ENCODE data around the gene LY9. TPM values are rescaled to one million over a fixed set of nuclear protein-coding genes. Genes with fewer than 3 reads are reported as not detected.

The LY9 gene
- total and polyA plus RNA-seq, 2 of the 13 experiments (the other 11 are each of a cell fraction or from before 2014, with no cell fraction given), result not detected

DNA sequence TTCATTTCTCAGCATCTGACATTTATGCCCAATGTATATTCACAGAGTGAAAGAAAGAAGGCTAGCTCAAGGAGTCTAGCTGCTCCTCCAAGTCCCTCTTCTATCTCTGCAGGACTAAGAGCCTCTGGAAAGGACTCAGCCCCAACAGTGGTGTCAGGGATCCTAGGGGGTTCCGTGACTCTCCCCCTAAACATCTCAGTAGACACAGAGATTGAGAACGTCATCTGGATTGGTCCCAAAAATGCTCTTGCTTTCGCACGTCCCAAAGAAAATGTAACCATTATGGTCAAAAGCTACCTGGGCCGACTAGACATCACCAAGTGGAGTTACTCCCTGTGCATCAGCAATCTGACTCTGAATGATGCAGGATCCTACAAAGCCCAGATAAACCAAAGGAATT, 3.7 kb downstream of the LY9 start:
- in situ Hi-C loops (cut with HindIII; ENCODE audit: extremely low pct_ligation_motif_present, low pct_unique_long_range_greater_than_20kb) (no loop called here), intact Hi-C loops (cut with micrococcal nuclease; ENCODE audit: unreplicated experiment) (no loop called here)
- TF ChIP-seq, protein P1, sequence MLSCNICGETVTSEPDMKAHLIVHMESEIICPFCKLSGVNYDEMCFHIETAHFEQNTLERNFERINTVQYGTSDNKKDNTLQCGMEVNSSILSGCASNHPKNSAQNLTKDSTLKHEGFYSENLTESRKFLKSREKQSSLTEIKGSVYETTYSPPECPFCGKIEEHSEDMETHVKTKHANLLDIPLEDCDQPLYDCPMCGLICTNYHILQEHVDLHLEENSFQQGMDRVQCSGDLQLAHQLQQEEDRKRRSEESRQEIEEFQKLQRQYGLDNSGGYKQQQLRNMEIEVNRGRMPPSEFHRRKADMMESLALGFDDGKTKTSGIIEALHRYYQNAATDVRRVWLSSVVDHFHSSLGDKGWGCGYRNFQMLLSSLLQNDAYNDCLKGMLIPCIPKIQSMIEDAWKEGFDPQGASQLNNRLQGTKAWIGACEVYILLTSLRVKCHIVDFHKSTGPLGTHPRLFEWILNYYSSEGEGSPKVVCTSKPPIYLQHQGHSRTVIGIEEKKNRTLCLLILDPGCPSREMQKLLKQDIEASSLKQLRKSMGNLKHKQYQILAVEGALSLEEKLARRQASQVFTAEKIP (CRISPR knock-in tag; IDR thresholded peaks at IDR 0.05; ENCODE audit: borderline replicate concordance), result no peak
- no peak for TF ChIP-seq ZSCAN25 (CRISPR knock-in tag; IDR thresholded peaks at IDR 0.05)
- TF ChIP-seq, protein P2, sequence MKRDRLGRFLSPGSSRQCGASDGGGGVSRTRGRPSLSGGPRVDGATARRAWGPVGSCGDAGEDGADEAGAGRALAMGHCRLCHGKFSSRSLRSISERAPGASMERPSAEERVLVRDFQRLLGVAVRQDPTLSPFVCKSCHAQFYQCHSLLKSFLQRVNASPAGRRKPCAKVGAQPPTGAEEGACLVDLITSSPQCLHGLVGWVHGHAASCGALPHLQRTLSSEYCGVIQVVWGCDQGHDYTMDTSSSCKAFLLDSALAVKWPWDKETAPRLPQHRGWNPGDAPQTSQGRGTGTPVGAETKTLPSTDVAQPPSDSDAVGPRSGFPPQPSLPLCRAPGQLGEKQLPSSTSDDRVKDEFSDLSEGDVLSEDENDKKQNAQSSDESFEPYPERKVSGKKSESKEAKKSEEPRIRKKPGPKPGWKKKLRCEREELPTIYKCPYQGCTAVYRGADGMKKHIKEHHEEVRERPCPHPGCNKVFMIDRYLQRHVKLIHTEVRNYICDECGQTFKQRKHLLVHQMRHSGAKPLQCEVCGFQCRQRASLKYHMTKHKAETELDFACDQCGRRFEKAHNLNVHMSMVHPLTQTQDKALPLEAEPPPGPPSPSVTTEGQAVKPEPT (CRISPR knock-in tag; IDR thresholded peaks at IDR 0.05; ENCODE audit: low read depth), result no peak
- no peak for TF ChIP-seq REXO4 (CRISPR knock-in tag; IDR thresholded peaks at IDR 0.05; ENCODE audit: borderline replicate concordance)
- no peak for TF ChIP-seq TAF1 (CRISPR knock-in tag; IDR thresholded peaks at IDR 0.05)
- no peak for TF ChIP-seq ZKSCAN8 (CRISPR knock-in tag; IDR thresholded peaks at IDR 0.05; ENCODE audit: borderline replicate concordance)
- TF ChIP-seq XBP1 (CRISPR knock-in tag; IDR thresholded peaks at IDR 0.05), result no peak
- TF ChIP-seq ELF1 (CRISPR knock-in tag; IDR thresholded peaks at IDR 0.05), result no peak
- no peak for TF ChIP-seq RXRB (CRISPR knock-in tag; IDR thresholded peaks at IDR 0.05; ENCODE audit: borderline replicate concordance)
- no peak for TF ChIP-seq ZBTB3 (CRISPR knock-in tag; IDR thresholded peaks at IDR 0.05; ENCODE audit: borderline replicate concordance, low read depth)
- WGBS (ENCODE audit: low lambda C conversion rate), result 11% methylated on average over 3 of the region's 5 CpGs
- no peak overlapping the region for H3K4me2 ChIP-seq (ENCODE audit: low read depth, low read length)
- no peak overlapping the region for H3K4me3 ChIP-seq (replicated peaks in 1 of 3; ENCODE audit: insufficient read depth in 1 of 3, low read depth in 2 of 3, low read length in 3 of 3)
- CTCF ChIA-PET (ENCODE audit: low intra/inter-chr PET ratio, low total read pairs), result no interaction called here
- H4K20me1 ChIP-seq (ENCODE audit: insufficient read depth, low read length), result no peaks in the 10 kb centered on the region
- DNase-seq (ENCODE audit: low spot score), result no peak
- ATAC-seq, result no peak
- no peaks in the 10 kb centered on the region for H3K36me3 ChIP-seq (replicated peaks in 1 of 2; ENCODE audit: control insufficient read depth in 1 of 2, insufficient read depth in 2 of 2, low read length in 2 of 2)
- no peaks in the 10 kb centered on the region for H3K4me1 ChIP-seq (ENCODE audit: insufficient read depth, low read length)
- H3K79me2 ChIP-seq (ENCODE audit: insufficient read depth, low read length), result no peaks in the 10 kb centered on the region
- H3K9me3 ChIP-seq (ENCODE audit: low read length), result no peaks in the 10 kb centered on the region
- POLR2A ChIA-PET, result no interaction called here
- no peak overlapping the region for H3K27ac ChIP-seq (ENCODE audit: extremely low read length, insufficient read depth, low read length)
- FAIRE-seq, result no peak
- H3K9ac ChIP-seq (ENCODE audit: insufficient read depth, low read depth, low read length), result no peak overlapping the region
- H2AFZ ChIP-seq (ENCODE audit: low read length), result no peak overlapping the region
- H3K27me3 ChIP-seq (ENCODE audit: control insufficient read depth in 1 of 2, insufficient read depth in 2 of 2, low read length in 2 of 2), result no peaks in the 10 kb centered on the region; a peak in 1 of 5 replicates
- BruUV-seq (replicated peaks), result no TSS peak

Data from HepG2 (cell line).